GM19397 (cell line): ENCODE results near the gene PC.
A peak's percentile ranks its signal among the peaks of the same experiment; 100 is the strongest.

Experiments used
- ATAC-seq: cut with Tn5 transposase; IDR thresholded peaks from one replicate; pipeline ENCODE4 v1.9.1; 2021; ENCODE audit warnings: mild to moderate bottlenecking, moderate library complexity; ENCODE audit not compliant: unreplicated experiment

Gene PC

GRCh38 chr11:66868726-66869566 is 89.2 kb downstream of the PC start:
- ATAC-seq, result peak; percentile 66

GRCh38 chr11:66868082-66868725 is 90.0 kb downstream of the PC start:
- ATAC-seq, result no peak

GRCh38 chr11:66867425-66868040 is 90.7 kb downstream of the PC start:
- no peak for ATAC-seq

- no peak for ATAC-seq
These were observed 91.6 kb downstream of the PC start for GRCh38 chr11:66866511-66866986.

- ATAC-seq, result no peak
These were observed 92.2 kb downstream of the PC start for GRCh38 chr11:66866007-66866406.

GRCh38 chr11:66864924-66865697 is 93.1 kb downstream of the PC start:
- ATAC-seq, result no peak

GRCh38 chr11:66864172-66864901 is 93.8 kb downstream of the PC start:
- ATAC-seq, result no peak

GRCh38 chr11:66863428-66864125 is 94.6 kb downstream of the PC start:
- ATAC-seq, result no peak

GRCh38 chr11:66862559-66863037 is 95.6 kb downstream of the PC start:
- no peak for ATAC-seq

- no peak for ATAC-seq
These were observed 96.2 kb downstream of the PC start for GRCh38 chr11:66861774-66862558.

- ATAC-seq, result no peak
These were observed 97.0 kb downstream of the PC start for GRCh38 chr11:66861038-66861773.

- no peak for ATAC-seq
These were observed 97.7 kb downstream of the PC start for GRCh38 chr11:66860449-66860831.

- no peak for ATAC-seq
These were observed 98.3 kb downstream of the PC start for GRCh38 chr11:66859686-66860448.

- ATAC-seq, result no peak
These were observed 99.1 kb downstream of the PC start for GRCh38 chr11:66858939-66859685.

- ATAC-seq, result no peak
These were observed 99.8 kb downstream of the PC start for GRCh38 chr11:66858186-66858938.

- no peak for ATAC-seq
These were observed 100.3 kb downstream of the PC start for GRCh38 chr11:66857927-66858185.
